Lower leg skin (tissue), 4 donors: Measurements from ENCODE around the gene ACP5. TPM values are rescaled to one million over a fixed set of nuclear protein-coding genes. Genes with fewer than 3 reads are reported as not detected.
A peak's percentile ranks its signal among the peaks of the same experiment; 100 is the strongest.
"Not testable (repeated sequence)": the region's sequence is repeated elsewhere in the genome, so short reads cannot be mapped to it uniquely, and the experiment has no call there.

Experiments
- DNase-seq, 2 donors: peaks; one replicate each; pipeline ENCODE4 v3.0.0-alpha.2; 2019; ENCODE audit warnings: low spot score in 2 of 2
- H3K4me3 ChIP-seq: fragments of 200-600 bp; sonication (generic); 2 replicates; pipeline ENCODE4 v1.5.1; 2017; ENCODE audit warnings: mild to moderate bottlenecking, low read depth; ENCODE audit not compliant: poor library complexity, severe bottlenecking
- POLR2A ChIP-seq, 2 donors: fragments of 450-650 bp; IDR thresholded peaks; one replicate each; pipeline ENCODE4 v1.6.1; 2016 to 2017; ENCODE audit warnings: antibody characterized with exemption in 2 of 2, mild to moderate bottlenecking in 1 of 2, moderate library complexity in 1 of 2
- WGBS, 2 donors: methylation state at CpG; one replicate each; pipeline ENCODE4 v1.1.5; 2018; 5-methylcytosine and 5-hydroxymethylcytosine counted together
- intact Hi-C: fragments of 100-400 bp; cut with DNase I; formaldehyde crosslinking; loops from one replicate; pipeline ENCODE4 v1.15.0; 2023; ENCODE audit warnings: low total_unique reads
- total RNA-seq, 4 donors: library from RNA; depleted of rRNA; stranded (reverse); fragments of >200 nt; gene quantifications; one replicate each; pipeline ENCODE4 v1.1.0, GENCODE V29; 2016
- TF ChIP-seq, protein P1 (sequence below), 3 donors: fragments of 450-650 bp; IDR thresholded peaks; one replicate each; pipeline ENCODE4 v1.5.1; 2016; ENCODE audit warnings: antibody characterized with exemption in 3 of 3, mild to moderate bottlenecking in 3 of 3, moderate library complexity in 2 of 3

Gene ACP5
- total RNA-seq = 10 to 100 TPM; 29.0 to 63.5 (median 52.1) TPM

DNA sequence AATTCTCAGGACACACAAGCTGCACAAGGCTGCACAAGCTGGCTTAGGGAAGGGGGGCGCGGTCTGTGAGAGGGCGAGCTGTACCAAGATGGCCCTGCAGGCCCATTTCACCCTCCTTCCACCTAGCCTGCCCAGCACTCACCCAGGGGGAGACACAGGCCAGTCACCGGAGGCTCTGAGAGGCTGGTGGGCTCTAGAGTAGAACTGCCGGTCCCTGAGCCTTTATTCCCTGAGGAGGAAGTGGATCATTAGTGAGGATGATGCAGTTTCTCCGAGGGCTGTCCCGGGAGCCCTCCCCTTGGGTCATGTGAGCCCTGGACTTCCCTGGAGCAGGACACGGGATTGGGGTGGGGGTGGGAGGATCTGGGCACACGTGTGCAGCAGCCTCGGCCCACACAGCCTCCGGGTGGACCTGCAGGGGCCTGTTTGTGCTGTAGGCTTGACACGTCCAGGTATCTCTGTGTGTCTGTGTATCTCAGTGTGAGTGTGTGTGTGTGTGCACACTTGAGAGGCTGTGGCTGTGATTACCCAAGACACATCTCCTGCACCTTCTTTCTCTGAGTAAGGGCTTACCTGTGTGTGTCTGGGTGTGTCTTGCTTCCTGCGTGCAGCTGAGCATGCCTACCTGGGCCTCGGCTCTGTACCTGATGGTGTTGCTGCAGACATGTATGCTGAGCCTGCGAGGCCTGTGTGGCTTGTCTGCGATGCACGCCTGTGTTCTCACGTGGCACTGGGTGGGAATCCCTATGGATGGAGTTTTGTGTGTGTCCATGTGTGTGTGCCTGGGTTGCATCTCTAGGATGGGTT lies at the start of gene ACP5:
TSS of gene ACP5 (minus strand) at position 195 of the 807 bp plus-strand sequence. CDS start 328 bp downstream, outside the sequence.
- peak within 1 kb of the TSS; percentile 9 for H3K4me3 ChIP-seq
- intact Hi-C loops = no loop called here
- DNase-seq = no peak
- WGBS, 2 donors = 41 to 62% methylated on average over 12 to 14 of the region's 18 CpGs
- TF ChIP-seq, protein P1, sequence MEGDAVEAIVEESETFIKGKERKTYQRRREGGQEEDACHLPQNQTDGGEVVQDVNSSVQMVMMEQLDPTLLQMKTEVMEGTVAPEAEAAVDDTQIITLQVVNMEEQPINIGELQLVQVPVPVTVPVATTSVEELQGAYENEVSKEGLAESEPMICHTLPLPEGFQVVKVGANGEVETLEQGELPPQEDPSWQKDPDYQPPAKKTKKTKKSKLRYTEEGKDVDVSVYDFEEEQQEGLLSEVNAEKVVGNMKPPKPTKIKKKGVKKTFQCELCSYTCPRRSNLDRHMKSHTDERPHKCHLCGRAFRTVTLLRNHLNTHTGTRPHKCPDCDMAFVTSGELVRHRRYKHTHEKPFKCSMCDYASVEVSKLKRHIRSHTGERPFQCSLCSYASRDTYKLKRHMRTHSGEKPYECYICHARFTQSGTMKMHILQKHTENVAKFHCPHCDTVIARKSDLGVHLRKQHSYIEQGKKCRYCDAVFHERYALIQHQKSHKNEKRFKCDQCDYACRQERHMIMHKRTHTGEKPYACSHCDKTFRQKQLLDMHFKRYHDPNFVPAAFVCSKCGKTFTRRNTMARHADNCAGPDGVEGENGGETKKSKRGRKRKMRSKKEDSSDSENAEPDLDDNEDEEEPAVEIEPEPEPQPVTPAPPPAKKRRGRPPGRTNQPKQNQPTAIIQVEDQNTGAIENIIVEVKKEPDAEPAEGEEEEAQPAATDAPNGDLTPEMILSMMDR (IDR thresholded peaks at IDR 0.05) = no peak
- no peak for TF ChIP-seq POLR2A (IDR thresholded peaks at IDR 0.05)

DNA sequence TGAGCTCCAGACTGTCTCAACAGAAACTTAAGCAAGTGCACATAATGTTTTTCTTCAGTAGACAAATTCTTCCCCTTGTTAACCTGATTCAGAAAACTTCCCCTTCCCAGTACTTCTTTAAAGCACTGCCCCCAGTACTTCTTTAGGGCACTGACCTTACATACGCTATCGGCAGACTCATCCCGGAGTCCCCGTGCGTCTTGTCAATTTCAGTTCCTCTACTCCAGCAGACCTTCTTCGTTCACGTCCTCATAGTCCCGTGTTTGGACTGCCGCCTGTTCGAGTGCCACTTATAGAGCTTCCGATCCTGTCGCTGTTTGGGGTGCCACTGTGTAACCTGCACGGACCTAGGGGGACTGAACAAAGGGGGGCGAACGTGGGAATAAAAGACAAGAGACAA lies 48.8 kb upstream of the ACP5 start:
- WGBS, 2 donors = 79 to 80% methylated on average over 15 of the region's 15 CpGs
- DNase-seq = no peak
- TF ChIP-seq, protein P1 (IDR thresholded peaks at IDR 0.05) = no peak
- no peak for TF ChIP-seq POLR2A (IDR thresholded peaks at IDR 0.05)
- no peak overlapping the region for H3K4me3 ChIP-seq
- intact Hi-C loops = no loop called here

DNA sequence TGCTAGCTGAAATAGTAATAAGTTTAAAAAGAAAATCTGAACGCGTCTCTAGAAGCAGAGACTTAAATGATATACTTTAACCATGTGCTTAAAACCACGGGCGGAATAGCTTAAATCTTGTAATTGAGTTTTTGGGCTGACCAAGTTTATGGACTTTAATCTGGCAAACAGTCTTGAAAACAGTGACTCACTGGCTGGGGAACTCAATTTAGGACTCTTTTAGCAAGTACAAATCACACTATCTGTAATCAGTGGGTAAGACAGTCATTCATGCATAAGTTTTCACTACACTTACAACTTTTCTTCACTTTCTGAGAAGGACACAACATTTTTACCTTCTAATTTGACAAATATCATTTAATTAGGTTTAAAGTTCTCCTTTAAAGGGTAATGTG lies 46.6 kb upstream of the ACP5 start:
- no peak for DNase-seq
- H3K4me3 ChIP-seq = no peak overlapping the region
- TF ChIP-seq POLR2A (IDR thresholded peaks at IDR 0.05) = no peak
- TF ChIP-seq, protein P1 (IDR thresholded peaks at IDR 0.05) = no peak
- intact Hi-C loops = no loop called here
- 38 to 46% methylated on average over 4 of the region's 4 CpGs for WGBS, 2 donors

DNA sequence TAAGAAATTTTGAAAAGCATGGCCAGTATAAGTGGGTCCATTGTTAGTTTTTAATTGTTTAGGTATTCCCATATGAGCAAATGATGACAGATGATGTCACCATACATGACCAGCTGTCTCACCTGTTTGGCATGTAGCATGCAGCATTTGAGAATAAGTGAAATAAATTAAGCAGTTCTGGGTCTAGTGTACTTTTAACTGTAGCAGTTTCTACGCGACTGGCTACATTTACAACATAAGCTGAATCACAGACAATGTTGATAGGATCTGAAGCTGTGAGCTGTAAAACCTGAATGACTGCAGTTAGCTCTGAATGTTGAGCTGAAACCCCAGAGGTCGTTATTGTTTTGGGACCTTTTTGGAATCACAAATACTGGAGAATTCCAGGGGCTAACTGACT lies 45.0 kb upstream of the ACP5 start:
- DNase-seq, H3K4me3 ChIP-seq, intact Hi-C loops: not testable (repeated sequence)
- 30 to 44% methylated on average over 3 of the region's 3 CpGs for WGBS, 2 donors

DNA sequence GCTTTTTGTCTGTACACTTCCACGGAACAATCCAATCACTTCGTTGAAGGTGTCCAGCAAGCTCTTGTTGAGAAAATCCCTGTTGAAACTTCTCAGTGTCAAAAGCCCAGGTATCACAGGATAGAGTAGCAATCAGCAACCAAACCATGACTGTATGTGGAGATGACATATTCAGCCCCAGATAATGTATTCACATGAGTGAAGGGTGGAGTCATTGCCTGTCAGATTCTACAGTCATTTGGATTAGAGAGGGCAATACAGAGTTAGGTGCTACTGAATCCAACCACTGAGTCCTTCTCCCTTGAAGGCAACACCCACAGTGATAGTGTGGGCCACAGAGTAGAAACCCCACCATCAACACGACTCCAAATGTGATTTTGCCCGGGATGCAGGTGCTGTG lies 43.1 kb upstream of the ACP5 start:
- intact Hi-C loops = no loop called here
- H3K4me3 ChIP-seq = no peak overlapping the region
- WGBS, 2 donors = 71 to 94% methylated on average over 4 of the region's 4 CpGs
- no peak for TF ChIP-seq POLR2A (IDR thresholded peaks at IDR 0.05)
- TF ChIP-seq, protein P1 (IDR thresholded peaks at IDR 0.05) = no peak
- no peak for DNase-seq

DNA sequence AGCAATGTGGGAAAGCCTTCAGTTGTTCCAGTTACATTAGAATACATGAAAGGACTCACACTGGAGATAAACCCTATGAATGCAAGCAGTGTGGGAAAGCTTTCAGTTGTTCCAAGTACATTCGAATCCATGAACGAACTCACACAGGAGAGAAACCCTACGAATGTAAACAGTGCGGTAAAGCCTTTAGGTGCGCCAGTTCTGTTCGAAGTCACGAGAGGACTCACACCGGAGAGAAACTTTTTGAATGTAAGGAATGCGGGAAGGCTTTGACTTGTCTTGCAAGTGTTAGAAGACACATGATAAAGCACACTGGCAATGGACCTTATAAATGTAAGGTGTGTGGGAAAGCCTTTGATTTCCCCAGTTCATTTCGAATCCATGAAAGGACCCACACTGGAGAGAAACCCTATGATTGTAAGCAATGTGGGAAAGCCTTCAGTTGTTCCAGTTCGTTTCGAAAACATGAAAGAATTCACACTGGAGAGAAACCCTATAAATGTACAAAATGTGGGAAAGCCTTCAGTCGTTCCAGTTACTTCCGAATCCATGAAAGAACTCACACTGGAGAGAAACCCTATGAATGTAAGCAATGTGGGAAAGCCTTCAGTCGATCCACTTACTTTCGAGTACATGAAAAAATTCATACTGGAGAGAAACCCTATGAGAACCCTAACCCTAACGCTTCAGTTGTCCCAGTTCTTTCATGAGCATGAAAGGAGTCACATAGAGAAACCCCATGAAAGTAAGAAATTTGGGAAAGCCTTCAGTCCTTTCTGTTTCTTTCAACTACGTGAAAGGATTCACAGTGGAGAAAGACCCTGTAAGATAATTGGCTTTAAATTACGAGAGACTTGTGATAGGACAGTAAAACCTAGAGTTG lies 40.0 kb upstream of the ACP5 start:
- WGBS, 2 donors = 96 to 98% methylated on average over 19 of the region's 19 CpGs
- intact Hi-C loops = no loop called here

More for the DNA sequence above, 40.0 kb upstream of the ACP5 start:
- no peak for DNase-seq
- no peak overlapping the region for H3K4me3 ChIP-seq
- no peak for TF ChIP-seq POLR2A (IDR thresholded peaks at IDR 0.05)
- TF ChIP-seq, protein P1 (IDR thresholded peaks at IDR 0.05) = no peak
